Ishikawa (cell line): ENCODE data around the gene IRAK2.

ENCODE experiments used
- CEBPB ChIP-seq: IDR thresholded peaks from 2 replicates; pipeline ENCODE4 v1.6.1; 2012
- CREB1 ChIP-seq: IDR thresholded peaks from 2 replicates; pipeline ENCODE4 v1.6.1; 2012; ENCODE audit warnings: low read depth
- EGR1 ChIP-seq: IDR thresholded peaks from 2 replicates; pipeline ENCODE4 v1.6.1; 2012
- EP300 ChIP-seq: IDR thresholded peaks from 2 replicates; pipeline ENCODE4 v1.6.1; 2012; ENCODE audit warnings: borderline replicate concordance
- FOXM1 ChIP-seq: IDR thresholded peaks from 2 replicates; pipeline ENCODE4 v1.6.1; 2012; ENCODE audit warnings: low read depth, borderline replicate concordance
- MAX ChIP-seq: IDR thresholded peaks from 2 replicates; pipeline ENCODE4 v1.6.1; 2012
- NFIC ChIP-seq: IDR thresholded peaks from 2 replicates; pipeline ENCODE4 v1.6.1; 2012
- RAD21 ChIP-seq: IDR thresholded peaks from 2 replicates; pipeline ENCODE4 v1.6.1; 2012; ENCODE audit warnings: low read depth
- REST ChIP-seq: IDR thresholded peaks from 2 replicates; pipeline ENCODE4 v1.6.1; 2012; ENCODE audit warnings: low read depth, mild to moderate bottlenecking
- TAF1 ChIP-seq: IDR thresholded peaks from 2 replicates; pipeline ENCODE4 v1.6.1; 2012; ENCODE audit warnings: low read depth, mild to moderate bottlenecking
- TCF12 ChIP-seq: IDR thresholded peaks from 2 replicates; pipeline ENCODE4 v1.6.1; 2012; ENCODE audit warnings: low read depth
- TEAD4 ChIP-seq: IDR thresholded peaks from 2 replicates; pipeline ENCODE4 v1.6.1; 2012
- USF1 ChIP-seq: IDR thresholded peaks from 2 replicates; pipeline ENCODE4 v1.6.1; 2012
- YY1 ChIP-seq: IDR thresholded peaks from 2 replicates; pipeline ENCODE4 v1.6.1; 2012; ENCODE audit warnings: low read depth
- ZBTB7A ChIP-seq: IDR thresholded peaks from 2 replicates; pipeline ENCODE4 v1.6.1; 2012; ENCODE audit warnings: low read depth

IRAK2 gene

GRCh38 chr3:10279384-10280176, 114.9 kb downstream of the IRAK2 start:
- no peak for TF ChIP-seq REST
- no peak for TF ChIP-seq NFIC
- TF ChIP-seq CEBPB, result no peak
- TF ChIP-seq MAX, result no peak
- no peak for TF ChIP-seq EGR1
- no peak for TF ChIP-seq USF1
- no peak for TF ChIP-seq TEAD4
- no peak for TF ChIP-seq YY1
- no peak for TF ChIP-seq EP300
- no peak for TF ChIP-seq ZBTB7A
- TF ChIP-seq TAF1, result no peak
- TF ChIP-seq CREB1, result no peak
- no peak for TF ChIP-seq FOXM1
- no peak for TF ChIP-seq TCF12
- TF ChIP-seq RAD21, result no peak

- TF ChIP-seq CEBPB (no peak), YY1 (no peak), RAD21 (no peak), CREB1 (no peak), ZBTB7A (no peak)
Observed at GRCh38 chr3:10280177-10280529, 115.4 kb downstream of the IRAK2 start.

GRCh38 chr3:10280571-10280970, 115.9 kb downstream of the IRAK2 start:
- no peak for TF ChIP-seq EP300
- no peak for TF ChIP-seq YY1
- TF ChIP-seq CEBPB, result no peak
- no peak for TF ChIP-seq ZBTB7A
- TF ChIP-seq EGR1, result no peak
- no peak for TF ChIP-seq CREB1
- no peak for TF ChIP-seq USF1
- TF ChIP-seq FOXM1, result no peak
- no peak for TF ChIP-seq REST
- TF ChIP-seq TCF12, result no peak
- no peak for TF ChIP-seq TEAD4
- no peak for TF ChIP-seq NFIC
- TF ChIP-seq RAD21, result no peak
- no peak for TF ChIP-seq TAF1
- TF ChIP-seq MAX, result no peak

GRCh38 chr3:10281951-10282350, 117.2 kb downstream of the IRAK2 start:
- no peak for TF ChIP-seq EP300
- no peak for TF ChIP-seq TCF12
- no peak for TF ChIP-seq FOXM1
- TF ChIP-seq CEBPB, result no peak
- TF ChIP-seq REST, result no peak
- no peak for TF ChIP-seq TAF1
- no peak for TF ChIP-seq EGR1
- no peak for TF ChIP-seq YY1
- no peak for TF ChIP-seq USF1
- TF ChIP-seq CREB1, result no peak
